Left ventricle myocardium inferior (tissue), 1 donor: ENCODE measurements around the gene SSPN. TPM values are rescaled to one million over a fixed set of nuclear protein-coding genes. Genes with fewer than 3 reads are reported as not detected.

Source experiments
- DNase-seq: peaks from one replicate; pipeline ENCODE4 v3.0.0-alpha.2; 2020
- H3K27ac ChIP-seq: fragments of 200-600 bp; replicated peaks from 2 replicates; pipeline ENCODE4 v1.8.0; 2021
- H3K27me3 ChIP-seq: fragments of 200-600 bp; 2 replicates; pipeline ENCODE4 v1.8.0; 2021; ENCODE audit warnings: low read depth
- H3K36me3 ChIP-seq: fragments of 200-600 bp; 2 replicates; pipeline ENCODE4 v1.8.0; 2021
- H3K4me1 ChIP-seq: fragments of 200-600 bp; 2 replicates; pipeline ENCODE4 v1.8.0; 2021
- H3K4me3 ChIP-seq: fragments of 200-600 bp; 2 replicates; pipeline ENCODE4 v1.8.0; 2021; ENCODE audit warnings: mild to moderate bottlenecking, moderate library complexity
- H3K9me3 ChIP-seq: fragments of 200-600 bp; replicated peaks from 2 replicates; pipeline ENCODE4 v1.8.0; 2021
- intact Hi-C: fragments of 100-400 bp; cut with micrococcal nuclease; formaldehyde crosslinking; loops from one replicate; pipeline ENCODE4 v1.11.0; 2022
- total RNA-seq: library from RNA; stranded (reverse); fragmentation: NEBNext Ultra II Directional; extraction: Animal tissue kit (Norgen Biotek cat#: 25700); gene quantifications from one replicate; pipeline ENCODE4 v1.2.1, GENCODE V29; 2021
- TF ChIP-seq, protein P1 (sequence below): fragments of 200-600 bp; IDR thresholded peaks from 2 replicates; pipeline ENCODE4 v1.8.0; 2021; ENCODE audit warnings: antibody characterized with exemption, mild to moderate bottlenecking, borderline replicate concordance
- donor health status: DM: no; HTN: yes; CAD: no; lungs with severe emphysema.

The SSPN gene
- total RNA-seq, 1 donor from 2014 or later, result 67.4 TPM

GRCh38 chr12:26153421-26154154 lies 41.8 kb upstream of the SSPN start:
- H3K27ac ChIP-seq, result peak overlapping the region; percentile 61
- no peaks in the 10 kb centered on the region for H3K27me3 ChIP-seq
- H3K9me3 ChIP-seq, result no peaks in the 10 kb centered on the region
- no peak overlapping the region for H3K4me3 ChIP-seq
- peaks cover 36% of the 10 kb centered on the region for H3K4me1 ChIP-seq
- TF ChIP-seq, protein P1, sequence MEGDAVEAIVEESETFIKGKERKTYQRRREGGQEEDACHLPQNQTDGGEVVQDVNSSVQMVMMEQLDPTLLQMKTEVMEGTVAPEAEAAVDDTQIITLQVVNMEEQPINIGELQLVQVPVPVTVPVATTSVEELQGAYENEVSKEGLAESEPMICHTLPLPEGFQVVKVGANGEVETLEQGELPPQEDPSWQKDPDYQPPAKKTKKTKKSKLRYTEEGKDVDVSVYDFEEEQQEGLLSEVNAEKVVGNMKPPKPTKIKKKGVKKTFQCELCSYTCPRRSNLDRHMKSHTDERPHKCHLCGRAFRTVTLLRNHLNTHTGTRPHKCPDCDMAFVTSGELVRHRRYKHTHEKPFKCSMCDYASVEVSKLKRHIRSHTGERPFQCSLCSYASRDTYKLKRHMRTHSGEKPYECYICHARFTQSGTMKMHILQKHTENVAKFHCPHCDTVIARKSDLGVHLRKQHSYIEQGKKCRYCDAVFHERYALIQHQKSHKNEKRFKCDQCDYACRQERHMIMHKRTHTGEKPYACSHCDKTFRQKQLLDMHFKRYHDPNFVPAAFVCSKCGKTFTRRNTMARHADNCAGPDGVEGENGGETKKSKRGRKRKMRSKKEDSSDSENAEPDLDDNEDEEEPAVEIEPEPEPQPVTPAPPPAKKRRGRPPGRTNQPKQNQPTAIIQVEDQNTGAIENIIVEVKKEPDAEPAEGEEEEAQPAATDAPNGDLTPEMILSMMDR, result peak; percentile 17
- H3K36me3 ChIP-seq, result no peaks in the 10 kb centered on the region
- intact Hi-C loops, result no loop called here
- DNase-seq, result no peak

DNA sequence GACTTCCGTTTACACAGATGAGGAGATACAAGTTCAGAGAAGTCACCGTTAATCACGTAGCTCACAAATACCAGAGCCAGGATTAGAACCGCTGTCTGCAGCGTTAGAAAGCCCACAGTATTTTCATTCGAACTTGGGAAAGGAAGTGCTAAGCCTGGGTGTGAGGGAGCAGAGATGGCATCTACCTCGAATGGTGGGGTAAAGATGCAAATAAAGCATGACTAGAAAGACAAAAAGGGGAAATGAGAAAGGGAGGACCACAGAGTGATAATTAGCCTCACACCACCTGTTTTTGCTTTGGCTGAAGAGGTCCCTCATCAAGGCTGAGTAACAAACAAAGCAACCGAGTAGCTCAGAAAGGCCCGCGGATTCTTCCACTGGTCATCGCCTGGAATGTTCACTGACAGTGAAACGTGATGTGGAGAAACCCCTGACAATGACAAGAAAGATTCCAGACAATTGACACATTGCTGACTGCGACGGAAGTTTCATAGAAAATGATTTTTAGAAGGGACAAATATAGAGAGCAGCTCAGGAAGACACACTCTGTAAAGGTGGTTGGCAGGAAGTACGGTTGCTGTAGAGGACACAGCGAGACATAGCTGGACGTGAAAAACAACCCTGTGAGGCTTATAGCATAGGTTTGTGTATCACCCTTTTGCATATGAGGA lies 39.0 kb upstream of the SSPN start:
- H3K4me1 ChIP-seq, result peaks cover 25% of the 10 kb centered on the region

DNA sequence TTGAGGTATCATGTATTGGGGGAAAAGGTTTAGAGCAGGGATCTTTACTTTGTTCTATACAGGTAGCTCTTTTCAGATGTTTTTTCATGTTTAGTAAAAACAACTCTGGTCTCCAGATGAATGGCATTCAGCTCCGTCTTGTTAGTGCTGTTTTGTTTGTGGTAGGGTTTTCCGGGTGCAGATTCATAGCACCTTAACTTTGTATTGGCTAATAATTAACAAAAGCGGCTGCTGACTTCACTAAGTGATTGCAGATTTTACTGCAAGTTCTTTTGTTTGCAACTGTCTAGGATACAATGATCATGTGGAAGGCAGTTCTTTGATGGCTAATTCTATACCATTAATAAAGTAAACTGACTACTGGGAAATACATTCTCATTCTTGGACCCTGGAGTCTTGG lies 38.4 kb upstream of the SSPN start:
- no peak overlapping the region for H3K4me3 ChIP-seq
- H3K36me3 ChIP-seq, result no peaks in the 10 kb centered on the region
- H3K9me3 ChIP-seq, result no peaks in the 10 kb centered on the region
- DNase-seq, result no peak
- no peak overlapping the region for H3K27ac ChIP-seq
- intact Hi-C loops, result no loop called here
- TF ChIP-seq, protein P1, result no peak
- H3K27me3 ChIP-seq, result no peaks in the 10 kb centered on the region
- H3K4me1 ChIP-seq, result peaks cover 21% of the 10 kb centered on the region

More for the DNA sequence above, 39.0 kb upstream of the SSPN start:
- TF ChIP-seq, protein P1, result no peak
- Histone ChIP-seq H3K27me3 (no peaks in the 10 kb centered on the region), H3K9me3 (no peaks in the 10 kb centered on the region), H3K36me3 (no peaks in the 10 kb centered on the region), H3K27ac (no peak overlapping the region), H3K4me3 (no peak overlapping the region)
- intact Hi-C loops, result no loop called here
- no peak for DNase-seq

DNA sequence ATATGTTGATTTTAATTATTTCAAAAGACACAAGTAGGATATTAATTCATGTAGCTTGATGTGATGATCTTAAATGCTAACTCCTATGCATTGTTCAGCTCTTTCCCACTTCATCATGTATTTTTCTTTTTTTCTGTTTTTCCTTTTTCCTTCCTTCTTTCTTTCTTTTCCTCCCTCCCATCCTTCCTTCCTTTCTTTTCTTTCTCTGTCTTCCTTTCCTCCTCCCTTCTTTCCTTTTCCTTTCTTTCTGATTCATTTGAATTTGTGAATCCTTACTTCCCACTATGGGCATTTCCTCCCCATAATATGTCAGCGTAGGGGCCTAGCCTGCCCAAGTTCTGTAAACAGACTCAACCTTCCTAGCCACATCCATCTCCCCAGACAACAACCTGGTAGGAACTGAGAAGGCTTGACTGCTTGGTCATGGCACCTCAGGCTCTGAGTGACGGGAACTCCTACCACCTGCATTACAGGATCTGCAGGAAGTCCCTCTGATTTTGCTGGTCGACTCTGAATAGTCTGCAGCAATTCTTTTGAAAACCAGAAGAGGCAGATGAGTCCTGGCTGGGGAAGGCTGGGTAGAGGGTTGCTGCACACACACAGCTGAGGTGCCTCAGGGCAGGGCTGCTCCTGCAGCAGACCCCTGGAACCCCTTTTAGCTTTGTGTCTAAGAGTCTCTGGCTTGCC lies 37.2 kb upstream of the SSPN start:
- intact Hi-C loops, result no loop called here

DNA sequence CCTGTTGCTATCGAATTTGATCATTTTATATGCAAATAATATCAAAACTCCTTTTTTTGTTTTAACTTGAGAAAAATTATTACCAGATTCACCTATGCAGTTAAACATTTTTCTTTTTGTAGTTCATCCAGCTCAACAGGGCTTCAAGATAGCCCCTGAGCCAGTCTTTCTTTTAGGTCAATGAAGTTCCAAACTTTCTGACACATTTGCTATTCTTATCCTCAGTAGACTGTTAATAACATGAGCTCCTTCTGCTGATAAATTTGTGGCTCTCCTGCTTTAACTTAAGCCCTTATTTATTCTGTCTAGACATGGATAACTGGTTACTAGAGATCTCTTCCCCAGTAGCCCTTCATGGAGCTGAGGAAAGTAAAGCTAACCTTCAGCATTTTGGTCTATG lies 33.2 kb upstream of the SSPN start:
- no peaks in the 10 kb centered on the region for H3K9me3 ChIP-seq
- H3K4me3 ChIP-seq, result no peak overlapping the region
- TF ChIP-seq, protein P1, result no peak
- no peaks in the 10 kb centered on the region for H3K36me3 ChIP-seq
- no peak for DNase-seq
- no peaks in the 10 kb centered on the region for H3K27me3 ChIP-seq
- H3K27ac ChIP-seq, result no peak overlapping the region
- H3K4me1 ChIP-seq, result no peaks in the 10 kb centered on the region
- intact Hi-C loops, result no loop called here

More for the DNA sequence above, 37.2 kb upstream of the SSPN start:
- H3K4me1 ChIP-seq, result peaks cover 12% of the 10 kb centered on the region
- H3K27ac ChIP-seq, result no peak overlapping the region
- TF ChIP-seq, protein P1, result no peak
- DNase-seq, result no peak
- no peaks in the 10 kb centered on the region for H3K27me3 ChIP-seq
- no peak overlapping the region for H3K4me3 ChIP-seq
- no peaks in the 10 kb centered on the region for H3K36me3 ChIP-seq
- H3K9me3 ChIP-seq, result no peaks in the 10 kb centered on the region
